OCI-LY1 (cell line): ENCODE measurements around the gene ZNF775.

ENCODE experiments used
- CTCF ChIP-seq: fragments of 200-600 bp; sonication (generic), shearing (Covaris generic); IDR thresholded peaks from 2 replicates; pipeline ENCODE4 v1.5.1; 2017; ENCODE audit warnings: mild to moderate bottlenecking, antibody characterized with exemption, low read length, moderate library complexity, mixed read lengths
- EZH2 ChIP-seq: fragments of 200-600 bp; sonication (generic), shearing (Covaris generic); IDR thresholded peaks from 2 replicates; pipeline ENCODE4 v1.8.0; 2017; ENCODE audit warnings: borderline replicate concordance, mixed run types, mild to moderate bottlenecking, antibody characterized with exemption, low read length, moderate library complexity, mixed read lengths

DNA sequence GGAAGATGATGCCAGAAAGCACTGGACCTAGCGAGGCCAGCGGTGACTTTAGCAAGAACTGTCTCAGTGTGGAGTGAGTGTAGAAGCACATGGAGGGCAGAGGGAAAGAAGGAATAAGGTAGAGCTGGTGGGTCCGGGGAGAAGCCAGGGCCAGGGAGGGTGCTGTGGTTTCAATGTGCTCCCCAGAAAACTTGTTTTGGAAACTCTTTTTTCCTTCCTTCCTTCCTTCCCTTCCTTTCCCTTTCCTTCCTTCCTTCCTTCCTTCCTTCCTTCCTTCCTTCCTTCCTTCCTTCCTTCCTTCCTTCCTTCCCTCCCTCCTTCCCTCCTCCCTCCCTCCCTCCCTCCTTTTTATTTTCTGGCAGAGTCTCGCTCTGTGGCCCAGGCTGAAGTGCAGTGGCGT lies 32.2 kb upstream of the ZNF775 start:
- TF ChIP-seq EZH2: no peak
- TF ChIP-seq CTCF: no peak
